ENCODE measurements around the gene ECHDC3. TPM values are rescaled to one million over a fixed set of nuclear protein-coding genes. Genes with fewer than 3 reads are reported as not detected.

ECHDC3 gene
- total RNA-seq, 1 donor from 2014 or later, result 1.2 TPM

GRCh38 chr10:11772575-11773288, 30.6 kb downstream of the ECHDC3 start:
- Mint-ChIP-seq H3K27ac (ENCODE audit: unreplicated experiment) (no peak overlapping the region), H3K36me3 (ENCODE audit: unreplicated experiment) (no peaks in the 10 kb centered on the region), H3K4me3 (ENCODE audit: unreplicated experiment) (no peak overlapping the region), H3K27me3 (ENCODE audit: unreplicated experiment) (peaks cover 39% of the 10 kb centered on the region), H3K9me3 (ENCODE audit: unreplicated experiment) (no peaks in the 10 kb centered on the region), H3K4me1 (ENCODE audit: unreplicated experiment) (no peaks in the 10 kb centered on the region)
- TF ChIP-seq CTCF (IDR thresholded peaks at IDR 0.05), result no peak
- no peak for DNase-seq (ENCODE audit: extremely low spot score, unreplicated experiment)

- Mint-ChIP-seq H3K9me3 (ENCODE audit: unreplicated experiment) (no peaks in the 10 kb centered on the region), H3K4me1 (ENCODE audit: unreplicated experiment) (no peaks in the 10 kb centered on the region), H3K4me3 (ENCODE audit: unreplicated experiment) (no peak overlapping the region), H3K36me3 (ENCODE audit: unreplicated experiment) (no peaks in the 10 kb centered on the region), H3K27me3 (ENCODE audit: unreplicated experiment) (peaks cover 43% of the 10 kb centered on the region), H3K27ac (ENCODE audit: unreplicated experiment) (no peak overlapping the region)
- no peak for TF ChIP-seq CTCF (IDR thresholded peaks at IDR 0.05)
- DNase-seq (ENCODE audit: extremely low spot score, unreplicated experiment), result no peak
These were observed 31.7 kb downstream of the ECHDC3 start for GRCh38 chr10:11773761-11774441.

- no peak overlapping the region for H3K4me3 Mint-ChIP-seq (ENCODE audit: unreplicated experiment)
- H3K9me3 Mint-ChIP-seq (ENCODE audit: unreplicated experiment), result no peaks in the 10 kb centered on the region
- H3K4me1 Mint-ChIP-seq (ENCODE audit: unreplicated experiment), result no peaks in the 10 kb centered on the region
- peaks cover 41% of the 10 kb centered on the region for H3K27me3 Mint-ChIP-seq (ENCODE audit: unreplicated experiment)
- TF ChIP-seq CTCF (IDR thresholded peaks at IDR 0.05), result no peak
- H3K36me3 Mint-ChIP-seq (ENCODE audit: unreplicated experiment), result no peaks in the 10 kb centered on the region
- H3K27ac Mint-ChIP-seq (ENCODE audit: unreplicated experiment), result no peak overlapping the region
- DNase-seq (ENCODE audit: extremely low spot score, unreplicated experiment), result no peak
These were observed 33.2 kb downstream of the ECHDC3 start for GRCh38 chr10:11775412-11775811.

GRCh38 chr10:11776080-11776479, 33.9 kb downstream of the ECHDC3 start:
- no peak overlapping the region for H3K27ac Mint-ChIP-seq (ENCODE audit: unreplicated experiment)
- DNase-seq (ENCODE audit: extremely low spot score, unreplicated experiment), result no peak
- no peaks in the 10 kb centered on the region for H3K4me1 Mint-ChIP-seq (ENCODE audit: unreplicated experiment)

More at GRCh38 chr10:11776080-11776479, 33.9 kb downstream of the ECHDC3 start:
- Mint-ChIP-seq H3K4me3 (ENCODE audit: unreplicated experiment) (no peak overlapping the region), H3K27me3 (ENCODE audit: unreplicated experiment) (peaks cover 37% of the 10 kb centered on the region), H3K36me3 (ENCODE audit: unreplicated experiment) (no peaks in the 10 kb centered on the region), H3K9me3 (ENCODE audit: unreplicated experiment) (no peaks in the 10 kb centered on the region)
- no peak for TF ChIP-seq CTCF (IDR thresholded peaks at IDR 0.05)
